HCT116 (cell line): ENCODE measurements around the gene SLC30A9.

Experiments
- CBX3 ChIP-seq: IDR thresholded peaks from 2 replicates; pipeline ENCODE4 v1.6.1; 2012; ENCODE audit warnings: low read depth
- CTCF ChIP-seq, 3 experiments: fragments of 200-600 bp in 1 of 3; sonication (generic) in 1 of 3; IDR thresholded peaks in 2 of 3; conservative IDR thresholded peaks in 1 of 3; 2 replicates each; pipeline ENCODE4 v1.5.1; 2012 to 2017; ENCODE audit warnings: low read depth in 2 of 3, low read length in 2 of 3, antibody characterized with exemption in 1 of 3, borderline replicate concordance in 1 of 3, control low read depth in 1 of 3, mild to moderate bottlenecking in 1 of 3, mixed read lengths in 1 of 3, mixed run types in 1 of 3, moderate library complexity in 1 of 3; ENCODE audit not compliant: insufficient read depth in 1 of 3
- EGR1 ChIP-seq: IDR thresholded peaks from 2 replicates; pipeline ENCODE4 v1.6.1; 2012; ENCODE audit warnings: low read depth
- ELF1 ChIP-seq: IDR thresholded peaks from 2 replicates; pipeline ENCODE4 v1.6.1; 2012; ENCODE audit warnings: low read depth, borderline replicate concordance
- EZH2 ChIP-seq: fragments of 200-600 bp; sonication (generic); IDR thresholded peaks from 2 replicates; pipeline ENCODE4 v1.6.1; 2017; ENCODE audit warnings: antibody characterized with exemption, mixed run types
- EZH2phosphoT487 ChIP-seq: fragments of 200-600 bp; IDR thresholded peaks from 2 replicates; pipeline ENCODE4 v1.6.1; 2018; ENCODE audit warnings: antibody characterized with exemption, borderline replicate concordance
- POLR2A ChIP-seq: IDR thresholded peaks from 2 replicates; pipeline ENCODE4 v1.7.0; 2011; ENCODE audit warnings: borderline replicate concordance; ENCODE audit not compliant: insufficient read depth, insufficient read length; ENCODE audit errors: extremely low read depth
- POLR2AphosphoS5 ChIP-seq: IDR thresholded peaks from 2 replicates; pipeline ENCODE4 v1.6.1; 2011; ENCODE audit warnings: mild to moderate bottlenecking, low read depth, low read length, moderate library complexity
- RAD21 ChIP-seq: IDR thresholded peaks from 2 replicates; pipeline ENCODE4 v1.6.1; 2012; ENCODE audit warnings: low read depth, mild to moderate bottlenecking
- SP1 ChIP-seq: IDR thresholded peaks from 2 replicates; pipeline ENCODE4 v1.6.1; 2012; ENCODE audit warnings: low read depth
- ZFX ChIP-seq: fragments of 450-650 bp; IDR thresholded peaks from 2 replicates; pipeline ENCODE4 v1.6.1; 2017
- ZNF274 ChIP-seq: fragments of 200-500 bp; sonication (Bioruptor generic); IDR thresholded peaks from 2 replicates; pipeline ENCODE4 v1.6.1; 2014; ENCODE audit warnings: mild to moderate bottlenecking, low read depth, low read length, inconsistent platforms
- TF ChIP-seq, protein P1 (sequence below): IDR thresholded peaks from 2 replicates; pipeline ENCODE4 v1.6.1; 2012
- TF ChIP-seq, protein P2 (sequence below): IDR thresholded peaks from 2 replicates; pipeline ENCODE4 v1.6.1; 2012; ENCODE audit warnings: low read depth

DNA sequence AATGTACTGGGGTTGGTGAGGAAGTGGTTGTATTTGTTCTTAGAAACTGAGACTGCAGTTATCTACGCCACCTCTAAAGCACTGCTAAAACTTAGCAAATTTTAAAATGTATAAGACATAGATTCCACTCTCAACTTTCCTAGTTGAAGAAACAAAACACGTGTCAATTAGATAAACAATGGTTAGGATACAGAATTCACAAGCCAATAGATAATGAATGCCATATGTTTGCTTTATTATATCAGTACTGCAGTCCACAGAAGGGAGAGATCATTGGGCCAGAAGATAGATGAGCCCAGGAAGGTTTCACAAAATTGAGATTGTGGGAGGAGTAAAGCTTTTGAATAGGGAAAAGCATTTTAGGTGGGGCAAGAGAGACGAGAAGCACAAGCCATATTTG, 40.8 kb upstream of the SLC30A9 start:
- TF ChIP-seq POLR2A = no peak
- TF ChIP-seq CTCF (IDR thresholded peaks at IDR 0.05 in 2 of 3, conservative IDR thresholded peaks at IDR 0.05 in 1 of 3; ENCODE audit: borderline replicate concordance in 1 of 3, insufficient read depth in 1 of 3, low read depth in 2 of 3, low read length in 2 of 3) = no peak
- no peak for TF ChIP-seq RAD21
- no peak for TF ChIP-seq CBX3
- TF ChIP-seq EZH2 = no peak
- TF ChIP-seq, protein P1, sequence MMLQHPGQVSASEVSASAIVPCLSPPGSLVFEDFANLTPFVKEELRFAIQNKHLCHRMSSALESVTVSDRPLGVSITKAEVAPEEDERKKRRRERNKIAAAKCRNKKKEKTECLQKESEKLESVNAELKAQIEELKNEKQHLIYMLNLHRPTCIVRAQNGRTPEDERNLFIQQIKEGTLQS = no peak
- no peak for TF ChIP-seq POLR2AphosphoS5
- TF ChIP-seq SP1 = no peak
- TF ChIP-seq, protein P2, sequence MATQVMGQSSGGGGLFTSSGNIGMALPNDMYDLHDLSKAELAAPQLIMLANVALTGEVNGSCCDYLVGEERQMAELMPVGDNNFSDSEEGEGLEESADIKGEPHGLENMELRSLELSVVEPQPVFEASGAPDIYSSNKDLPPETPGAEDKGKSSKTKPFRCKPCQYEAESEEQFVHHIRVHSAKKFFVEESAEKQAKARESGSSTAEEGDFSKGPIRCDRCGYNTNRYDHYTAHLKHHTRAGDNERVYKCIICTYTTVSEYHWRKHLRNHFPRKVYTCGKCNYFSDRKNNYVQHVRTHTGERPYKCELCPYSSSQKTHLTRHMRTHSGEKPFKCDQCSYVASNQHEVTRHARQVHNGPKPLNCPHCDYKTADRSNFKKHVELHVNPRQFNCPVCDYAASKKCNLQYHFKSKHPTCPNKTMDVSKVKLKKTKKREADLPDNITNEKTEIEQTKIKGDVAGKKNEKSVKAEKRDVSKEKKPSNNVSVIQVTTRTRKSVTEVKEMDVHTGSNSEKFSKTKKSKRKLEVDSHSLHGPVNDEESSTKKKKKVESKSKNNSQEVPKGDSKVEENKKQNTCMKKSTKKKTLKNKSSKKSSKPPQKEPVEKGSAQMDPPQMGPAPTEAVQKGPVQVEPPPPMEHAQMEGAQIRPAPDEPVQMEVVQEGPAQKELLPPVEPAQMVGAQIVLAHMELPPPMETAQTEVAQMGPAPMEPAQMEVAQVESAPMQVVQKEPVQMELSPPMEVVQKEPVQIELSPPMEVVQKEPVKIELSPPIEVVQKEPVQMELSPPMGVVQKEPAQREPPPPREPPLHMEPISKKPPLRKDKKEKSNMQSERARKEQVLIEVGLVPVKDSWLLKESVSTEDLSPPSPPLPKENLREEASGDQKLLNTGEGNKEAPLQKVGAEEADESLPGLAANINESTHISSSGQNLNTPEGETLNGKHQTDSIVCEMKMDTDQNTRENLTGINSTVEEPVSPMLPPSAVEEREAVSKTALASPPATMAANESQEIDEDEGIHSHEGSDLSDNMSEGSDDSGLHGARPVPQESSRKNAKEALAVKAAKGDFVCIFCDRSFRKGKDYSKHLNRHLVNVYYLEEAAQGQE = no peak
- TF ChIP-seq EZH2phosphoT487 = no peak
- no peak for TF ChIP-seq ZNF274
- TF ChIP-seq EGR1 = no peak
- TF ChIP-seq ZFX = no peak
- no peak for TF ChIP-seq ELF1
